Central memory CD8-positive, alpha-beta T cell (primary cell): ENCODE data around the gene SORBS1.
A peak's percentile ranks its signal among the peaks of the same experiment; 100 is the strongest.

Source experiments
- ATAC-seq: fragments of 150-1000 bp; cut with Tn5 transposase; replicated peaks from 2 replicates; pipeline ENCODE4 v1.10.0; 2022; ENCODE audit warnings: mild to moderate bottlenecking, moderate FRiP score, moderate number of reproducible peaks; ENCODE audit not compliant: poor library complexity, severe bottlenecking; ENCODE audit errors: extremely low read depth
- DNase-seq, 2 donors: peaks; one replicate each; pipeline ENCODE4 v3.0.0; 2021; ENCODE audit warnings: low spot score in 2 of 2
- H3K27ac Mint-ChIP-seq: one replicate; pipeline ENCODE4 v1.8.0; 2022; ENCODE audit warnings: low read depth, mild to moderate bottlenecking, moderate library complexity, mixed read lengths
- H3K27me3 Mint-ChIP-seq: one replicate; pipeline ENCODE4 v1.8.0; 2022; ENCODE audit warnings: mixed read lengths
- H3K36me3 Mint-ChIP-seq: one replicate; pipeline ENCODE4 v1.8.0; 2022; ENCODE audit warnings: mild to moderate bottlenecking, moderate library complexity, mixed read lengths; ENCODE audit not compliant: insufficient read depth
- H3K4me1 Mint-ChIP-seq: one replicate; pipeline ENCODE4 v1.8.0; 2022; ENCODE audit warnings: mixed read lengths
- H3K4me3 Mint-ChIP-seq: one replicate; pipeline ENCODE4 v1.8.0; 2022; ENCODE audit warnings: mild to moderate bottlenecking, moderate library complexity, mixed read lengths
- H3K9me3 Mint-ChIP-seq: one replicate; pipeline ENCODE4 v1.8.0; 2022; ENCODE audit warnings: mixed read lengths

Gene SORBS1

DNA sequence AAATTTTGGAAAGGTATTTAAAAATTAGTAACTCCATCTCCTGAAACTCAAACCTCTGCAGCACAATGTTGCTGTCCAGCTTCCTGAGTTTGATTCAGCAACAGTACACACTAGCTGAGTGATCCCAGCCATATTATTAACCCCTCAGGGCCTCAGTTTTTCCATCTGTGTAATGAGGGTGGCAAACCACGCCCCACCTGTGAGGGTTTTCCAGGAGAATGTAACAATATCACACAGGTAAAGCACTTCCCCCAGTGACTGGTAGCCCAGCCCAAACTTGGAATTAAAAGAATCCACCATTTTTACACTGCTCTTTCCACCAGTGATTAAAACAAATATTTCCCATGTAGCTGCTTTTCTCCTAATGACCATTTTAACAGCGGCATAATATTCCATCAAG is 122.4 kb downstream of the SORBS1 start:
- DNase-seq = no peak
- no peaks in the 10 kb centered on the region for H3K9me3 Mint-ChIP-seq
- H3K27ac Mint-ChIP-seq = no peak overlapping the region
- H3K4me3 Mint-ChIP-seq = no peak overlapping the region
- ATAC-seq = no peak
- H3K36me3 Mint-ChIP-seq = peaks cover 1% of the 10 kb centered on the region
- H3K27me3 Mint-ChIP-seq = no peaks in the 10 kb centered on the region
- peaks cover 7% of the 10 kb centered on the region for H3K4me1 Mint-ChIP-seq

DNA sequence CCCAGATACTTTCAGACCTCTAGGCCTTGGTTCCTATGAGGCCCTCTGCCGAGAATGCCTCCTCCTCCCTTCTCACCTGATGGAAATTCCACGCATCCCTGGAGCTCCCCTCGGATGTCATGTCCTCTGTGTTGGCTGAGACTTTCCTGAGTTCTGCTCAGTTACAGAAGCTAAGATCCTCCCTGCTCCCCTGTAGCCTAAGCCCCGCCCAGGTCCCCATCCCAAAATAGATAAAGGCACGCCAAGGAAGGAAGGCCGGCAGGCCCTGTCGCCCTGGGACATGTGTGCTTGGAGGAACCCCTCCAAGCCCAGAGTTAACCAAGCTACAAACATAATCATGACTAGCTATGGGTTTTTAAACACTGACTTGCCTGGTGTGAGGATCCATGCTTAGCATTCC is 123.5 kb downstream of the SORBS1 start:
- DNase-seq (no peak), ATAC-seq (no peak)
- Mint-ChIP-seq H3K27ac (no peak overlapping the region), H3K36me3 (peaks cover 1% of the 10 kb centered on the region), H3K27me3 (no peaks in the 10 kb centered on the region), H3K4me1 (peaks cover 7% of the 10 kb centered on the region), H3K9me3 (no peaks in the 10 kb centered on the region), H3K4me3 (no peak overlapping the region)

DNA sequence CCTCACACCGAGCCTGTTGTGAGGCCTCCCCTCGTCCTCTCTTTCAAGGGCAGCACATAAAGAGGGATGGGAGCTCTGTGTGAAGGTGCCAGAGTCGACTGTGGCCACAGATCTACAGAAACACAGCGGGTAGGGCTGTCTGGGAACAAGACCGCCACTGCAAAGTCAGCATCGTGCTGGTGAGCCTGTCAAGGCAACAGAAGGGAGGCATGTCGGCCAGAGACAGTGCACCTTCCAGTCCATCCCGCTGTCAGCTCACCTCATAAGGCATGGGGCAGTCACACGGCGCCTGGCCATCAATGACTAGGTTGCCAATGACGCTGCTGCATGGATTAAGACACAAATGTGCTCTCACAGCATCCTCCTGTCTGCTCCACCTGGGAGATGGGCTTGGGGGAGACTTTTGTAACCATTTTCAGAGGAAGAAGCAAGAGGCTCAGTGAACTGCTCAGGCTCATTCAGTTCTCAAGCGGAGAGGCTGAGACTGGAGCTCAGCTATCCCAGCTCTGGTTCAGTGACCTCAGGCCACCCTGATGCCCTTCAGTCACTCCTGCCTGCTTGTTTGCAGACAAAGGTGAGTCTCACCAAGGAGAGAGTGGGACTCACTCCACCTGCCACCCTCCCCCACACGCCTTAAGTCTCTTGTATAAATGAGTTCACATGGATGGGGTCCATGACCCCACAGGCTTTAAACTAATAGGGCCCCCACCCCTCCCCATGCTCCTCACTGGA is 125.5 kb downstream of the SORBS1 start:
- Mint-ChIP-seq H3K36me3 (no peaks in the 10 kb centered on the region), H3K4me3 (no peak overlapping the region), H3K27me3 (no peaks in the 10 kb centered on the region), H3K9me3 (no peaks in the 10 kb centered on the region), H3K27ac (no peak overlapping the region), H3K4me1 (peaks cover under 1% of the 10 kb centered on the region)
- ATAC-seq (no peak), DNase-seq (no peak)

DNA sequence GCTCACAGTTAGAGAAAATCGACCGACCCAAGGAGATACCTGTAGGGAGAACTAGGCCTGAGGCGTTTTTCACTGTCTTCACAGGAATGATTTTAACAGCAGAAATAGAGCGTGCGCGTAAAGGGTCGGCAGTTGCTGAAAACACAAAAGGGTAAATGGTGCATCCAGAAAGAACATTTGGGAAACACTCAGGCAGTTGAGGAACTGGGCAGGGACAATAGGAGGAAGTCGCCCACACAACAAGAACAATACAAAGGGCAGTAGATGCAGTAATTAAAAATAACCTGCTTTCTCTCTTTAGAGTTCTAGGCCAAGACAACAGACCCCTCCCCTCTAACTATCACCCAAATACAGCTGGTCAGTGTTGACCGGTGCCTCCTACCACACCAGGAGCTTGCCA is 126.6 kb downstream of the SORBS1 start:
- Mint-ChIP-seq H3K36me3 (no peaks in the 10 kb centered on the region), H3K4me1 (no peaks in the 10 kb centered on the region), H3K27me3 (no peaks in the 10 kb centered on the region), H3K9me3 (no peaks in the 10 kb centered on the region), H3K4me3 (no peak overlapping the region), H3K27ac (no peak overlapping the region)
- ATAC-seq (no peak), DNase-seq (no peak)

DNA sequence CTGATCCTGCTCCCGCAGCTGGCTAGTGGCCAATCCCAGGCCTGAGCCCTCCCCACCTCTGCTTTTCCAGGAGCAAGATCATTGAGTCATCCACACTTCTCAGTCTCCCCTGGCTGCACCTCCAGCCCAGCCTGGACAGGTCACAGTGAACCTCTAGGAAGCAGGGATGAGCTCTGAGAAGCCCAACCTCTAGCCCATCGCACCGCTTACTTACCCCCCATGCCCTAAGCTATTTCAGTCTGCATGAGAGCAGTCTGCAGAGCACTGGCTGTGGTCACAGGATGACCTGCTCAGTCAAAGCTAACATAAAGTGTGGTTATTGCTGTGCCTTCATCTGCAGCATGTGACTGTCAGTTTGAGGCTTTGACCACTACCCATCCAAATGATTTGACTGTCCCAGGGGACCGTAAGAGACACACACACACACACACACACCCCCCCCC is 129.2 kb downstream of the SORBS1 start:
- H3K27ac Mint-ChIP-seq = no peak overlapping the region
- peaks cover 1% of the 10 kb centered on the region for H3K36me3 Mint-ChIP-seq
- DNase-seq (no peak), ATAC-seq (no peak)
- no peaks in the 10 kb centered on the region for H3K9me3 Mint-ChIP-seq
- H3K4me1 Mint-ChIP-seq = no peaks in the 10 kb centered on the region
- H3K27me3 Mint-ChIP-seq = no peaks in the 10 kb centered on the region
- H3K4me3 Mint-ChIP-seq = no peak overlapping the region

DNA sequence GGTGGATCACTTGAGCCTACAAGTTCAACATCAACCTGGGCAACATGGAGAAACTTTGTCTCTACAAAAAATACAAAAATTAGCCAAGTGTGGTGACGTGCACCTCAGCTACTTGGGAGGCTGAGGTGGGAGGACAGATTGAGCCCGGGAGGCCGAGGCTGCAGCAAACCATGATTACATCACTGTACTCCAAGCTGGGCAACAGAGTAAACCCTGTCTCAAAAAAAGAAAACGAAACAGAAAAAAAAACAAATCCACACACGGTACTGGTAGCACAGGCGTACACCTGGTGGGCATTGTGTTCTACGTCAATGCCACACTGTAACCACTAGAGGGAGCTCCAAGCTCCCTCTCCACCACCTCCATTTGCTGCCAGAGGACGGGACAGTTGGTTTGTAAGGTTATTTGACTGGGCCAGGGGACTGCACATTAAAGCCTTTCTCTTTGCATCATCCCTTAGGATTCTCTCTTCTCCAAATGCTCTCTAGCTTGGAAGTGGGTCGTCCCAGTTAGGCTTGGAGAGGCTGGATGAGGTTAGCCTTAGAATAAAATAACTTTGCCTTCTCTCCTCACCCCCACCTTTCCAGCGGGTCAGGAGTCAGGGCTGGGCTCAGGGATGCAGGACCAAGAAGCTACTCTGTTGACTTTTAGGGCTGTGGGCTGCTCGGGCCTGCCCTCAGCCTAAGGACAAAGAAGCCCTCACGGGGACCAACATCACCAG is 130.8 kb downstream of the SORBS1 start:
- no peaks in the 10 kb centered on the region for H3K27me3 Mint-ChIP-seq
- peak in 1 of 2 donors; percentile 27 for DNase-seq

DNA sequence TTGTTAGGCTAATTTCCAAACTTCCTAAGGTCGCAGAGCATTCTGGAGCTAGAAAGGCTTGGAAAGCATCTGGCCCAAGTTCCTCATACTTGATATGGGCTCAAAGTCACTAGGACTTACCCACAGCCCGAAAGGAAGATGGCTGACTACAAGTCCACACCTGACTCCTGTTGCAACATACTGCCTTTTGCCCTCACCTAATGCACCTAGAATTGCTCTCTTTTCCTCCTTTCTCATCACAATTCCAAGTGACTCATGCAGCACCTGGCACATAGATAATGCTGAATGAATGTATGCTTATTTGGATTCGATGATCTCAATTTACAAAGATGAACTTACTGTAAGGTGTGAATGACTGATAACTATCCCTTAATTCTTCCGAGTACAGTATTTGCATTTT is 131.5 kb downstream of the SORBS1 start:
- Mint-ChIP-seq H3K36me3 (peaks cover 1% of the 10 kb centered on the region), H3K9me3 (no peaks in the 10 kb centered on the region), H3K27me3 (no peaks in the 10 kb centered on the region), H3K4me1 (no peaks in the 10 kb centered on the region), H3K27ac (no peak overlapping the region), H3K4me3 (no peak overlapping the region)
- DNase-seq = no peak
- no peak for ATAC-seq

More for the DNA sequence above, 130.8 kb downstream of the SORBS1 start:
- no peaks in the 10 kb centered on the region for H3K4me1 Mint-ChIP-seq
- peak; percentile 67 for ATAC-seq
- H3K36me3 Mint-ChIP-seq = peaks cover 1% of the 10 kb centered on the region
- no peak overlapping the region for H3K27ac Mint-ChIP-seq
- no peaks in the 10 kb centered on the region for H3K9me3 Mint-ChIP-seq
- no peak overlapping the region for H3K4me3 Mint-ChIP-seq

DNA sequence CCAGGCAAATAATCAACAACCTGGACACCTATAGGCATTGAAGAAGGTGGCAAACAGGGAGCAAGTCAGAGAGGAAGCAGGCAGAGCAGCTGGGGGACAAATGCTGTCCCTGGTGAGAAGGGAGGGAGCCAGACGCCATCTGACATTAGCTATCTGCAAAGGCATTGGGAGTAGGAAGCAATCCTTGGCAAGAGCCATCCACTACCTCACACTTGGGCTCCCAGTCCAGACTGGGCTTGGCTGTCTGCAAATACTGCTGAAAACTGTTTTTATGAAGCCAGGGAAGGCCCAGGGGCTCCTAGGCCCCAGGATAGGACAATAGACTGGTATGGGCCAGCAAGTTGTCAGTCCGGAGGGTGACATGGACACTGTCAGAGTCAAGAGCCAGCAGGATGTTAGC is 132.5 kb downstream of the SORBS1 start:
- DNase-seq = no peak
- no peak for ATAC-seq
- Mint-ChIP-seq H3K27me3 (no peaks in the 10 kb centered on the region), H3K36me3 (peaks cover 1% of the 10 kb centered on the region), H3K9me3 (no peaks in the 10 kb centered on the region), H3K4me3 (no peak overlapping the region), H3K27ac (peak overlapping the region; percentile 3), H3K4me1 (no peaks in the 10 kb centered on the region)

DNA sequence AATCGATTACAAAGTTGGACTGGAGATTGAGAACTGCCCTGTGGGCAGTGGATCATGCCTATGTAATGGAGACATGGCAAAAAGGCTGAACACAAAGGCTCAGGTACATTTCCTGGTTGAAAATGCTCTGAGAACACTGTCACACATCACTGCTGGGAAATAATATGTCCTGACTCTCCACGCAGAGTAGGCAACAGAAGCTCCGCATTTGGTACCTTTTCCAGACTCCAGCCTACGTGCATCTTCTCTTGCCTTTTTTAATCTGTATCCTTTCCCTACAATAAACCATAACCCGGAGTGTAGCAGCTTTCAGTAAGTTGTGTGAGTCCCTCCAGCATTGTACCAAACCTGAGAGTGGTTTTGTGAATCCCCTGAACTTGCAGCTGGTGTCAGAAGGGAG is 134.7 kb downstream of the SORBS1 start:
- Mint-ChIP-seq H3K36me3 (peaks cover 1% of the 10 kb centered on the region), H3K4me1 (no peaks in the 10 kb centered on the region), H3K27me3 (no peaks in the 10 kb centered on the region), H3K4me3 (no peak overlapping the region), H3K27ac (no peak overlapping the region), H3K9me3 (no peaks in the 10 kb centered on the region)
- ATAC-seq = no peak
- DNase-seq = no peak

DNA sequence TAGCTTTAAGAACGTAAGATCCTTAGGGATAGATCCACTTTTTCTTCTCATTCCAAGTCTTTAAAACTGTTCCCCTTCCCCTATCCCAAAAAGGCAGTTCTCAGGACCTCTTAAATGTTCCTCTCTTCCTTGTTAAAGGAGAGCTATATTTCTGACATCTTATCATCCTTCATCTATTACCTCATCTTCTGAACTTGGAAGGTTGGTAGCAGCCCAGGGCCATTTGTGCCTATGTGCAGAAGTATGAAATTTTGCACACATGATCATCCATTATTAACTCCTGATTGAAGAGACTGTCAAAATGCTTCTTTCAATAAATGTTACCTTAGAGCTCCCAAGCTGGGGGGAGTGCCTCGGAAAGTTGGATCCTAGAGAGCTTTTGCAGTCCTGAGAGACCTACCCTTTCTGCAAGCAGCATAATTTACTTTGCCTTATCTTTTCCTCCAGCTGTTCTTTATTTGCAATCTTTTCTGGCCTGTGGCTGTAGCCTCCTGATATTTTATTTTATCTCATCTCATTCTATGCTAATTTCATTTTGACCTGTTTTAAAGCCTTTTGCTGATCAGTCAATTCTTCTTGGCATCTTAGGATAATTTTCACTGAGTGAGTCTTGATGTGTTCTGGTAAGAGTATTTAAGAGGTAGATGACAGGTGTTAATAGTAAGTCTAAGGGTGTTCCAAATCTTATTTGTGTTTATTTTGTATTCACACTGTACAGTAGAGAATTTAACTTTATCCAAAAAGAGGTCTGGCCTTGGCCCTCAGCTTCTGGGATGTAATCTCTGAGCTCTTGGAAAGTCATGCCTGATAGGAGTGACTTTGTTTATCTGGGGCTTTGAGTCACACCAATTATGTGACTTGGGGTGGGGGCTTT is 135.3 kb downstream of the SORBS1 start:
- ATAC-seq = no peak
- H3K4me3 Mint-ChIP-seq = no peak overlapping the region
- H3K36me3 Mint-ChIP-seq = peaks cover 1% of the 10 kb centered on the region
- H3K9me3 Mint-ChIP-seq = no peaks in the 10 kb centered on the region
- H3K27ac Mint-ChIP-seq = no peak overlapping the region
- no peak for DNase-seq
- H3K27me3 Mint-ChIP-seq = no peaks in the 10 kb centered on the region
- H3K4me1 Mint-ChIP-seq = no peaks in the 10 kb centered on the region

DNA sequence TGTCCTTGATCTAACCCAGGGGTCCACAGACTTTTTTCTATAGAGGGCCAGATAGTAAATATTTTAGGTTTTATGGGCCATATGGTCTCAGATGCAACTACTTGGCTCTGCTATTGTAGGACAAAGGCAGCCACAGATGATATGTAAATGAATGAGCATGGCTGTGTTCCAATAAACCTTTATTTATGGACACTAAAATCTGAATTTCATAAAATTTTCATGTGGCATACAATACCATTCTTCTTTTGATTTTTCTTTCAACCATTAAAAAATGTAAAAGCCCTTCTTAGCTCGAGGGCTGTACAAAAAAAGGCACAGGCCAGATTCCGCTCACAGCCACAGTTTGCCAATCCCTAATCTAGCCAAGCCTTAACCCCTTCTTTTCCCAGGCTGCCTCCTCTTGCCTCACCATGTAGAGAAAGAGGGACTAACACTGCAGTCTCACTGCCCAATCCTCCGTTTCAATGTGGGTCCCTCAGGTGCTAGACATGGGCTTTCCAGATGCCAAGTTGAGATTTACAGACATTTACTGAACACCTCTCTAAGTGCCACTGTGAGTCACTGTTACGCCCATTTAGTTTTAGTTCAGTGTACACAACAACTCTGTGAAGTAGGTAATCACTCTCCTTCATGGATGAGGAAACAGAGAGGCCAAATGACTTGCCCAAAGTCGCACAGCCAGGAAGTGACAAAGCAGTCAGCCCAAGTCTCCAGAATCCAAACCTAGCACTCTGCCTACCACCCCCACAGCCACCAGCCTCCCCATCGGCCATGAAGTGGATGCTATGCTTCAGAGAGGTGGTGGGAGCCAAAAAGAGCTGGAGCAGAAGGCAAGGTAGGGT is 137.8 kb downstream of the SORBS1 start:
- no peaks in the 10 kb centered on the region for H3K4me1 Mint-ChIP-seq
- H3K27me3 Mint-ChIP-seq = no peaks in the 10 kb centered on the region
- H3K27ac Mint-ChIP-seq = no peak overlapping the region
- H3K4me3 Mint-ChIP-seq = no peak overlapping the region
- DNase-seq = no peak
- ATAC-seq = no peak
- no peaks in the 10 kb centered on the region for H3K36me3 Mint-ChIP-seq
- no peaks in the 10 kb centered on the region for H3K9me3 Mint-ChIP-seq

DNA sequence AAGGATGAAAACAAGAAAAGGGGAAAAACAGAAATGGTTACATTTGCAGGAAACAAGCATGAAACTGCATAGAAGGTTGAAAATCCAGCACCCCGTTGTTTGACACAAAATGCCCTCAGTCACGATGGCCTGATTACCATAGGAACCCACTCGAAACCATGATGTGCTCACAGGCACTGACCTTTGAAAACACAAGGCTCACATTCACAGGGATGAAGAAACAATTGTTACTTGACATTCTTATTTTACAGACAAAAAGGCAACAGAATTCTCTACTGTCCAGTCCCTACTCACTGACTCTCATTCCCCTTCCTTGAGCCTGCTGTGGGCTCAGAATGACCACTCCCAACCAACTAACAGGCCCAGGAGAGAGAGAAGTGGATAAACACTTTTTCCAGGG is 138.9 kb downstream of the SORBS1 start:
- H3K4me3 Mint-ChIP-seq = no peak overlapping the region
- H3K4me1 Mint-ChIP-seq = no peaks in the 10 kb centered on the region
- DNase-seq = no peak
- no peak overlapping the region for H3K27ac Mint-ChIP-seq
- no peaks in the 10 kb centered on the region for H3K9me3 Mint-ChIP-seq
- no peak for ATAC-seq
- H3K27me3 Mint-ChIP-seq = no peaks in the 10 kb centered on the region
- H3K36me3 Mint-ChIP-seq = no peaks in the 10 kb centered on the region
